HG02943 (cell line): Measurements from ENCODE around the gene EFCAB6.

Experiments used
- ATAC-seq: cut with Tn5 transposase; IDR thresholded peaks from one replicate; pipeline ENCODE4 v1.9.1; 2021; ENCODE audit warnings: mild to moderate bottlenecking, low read depth, moderate library complexity; ENCODE audit not compliant: unreplicated experiment

Gene EFCAB6

DNA sequence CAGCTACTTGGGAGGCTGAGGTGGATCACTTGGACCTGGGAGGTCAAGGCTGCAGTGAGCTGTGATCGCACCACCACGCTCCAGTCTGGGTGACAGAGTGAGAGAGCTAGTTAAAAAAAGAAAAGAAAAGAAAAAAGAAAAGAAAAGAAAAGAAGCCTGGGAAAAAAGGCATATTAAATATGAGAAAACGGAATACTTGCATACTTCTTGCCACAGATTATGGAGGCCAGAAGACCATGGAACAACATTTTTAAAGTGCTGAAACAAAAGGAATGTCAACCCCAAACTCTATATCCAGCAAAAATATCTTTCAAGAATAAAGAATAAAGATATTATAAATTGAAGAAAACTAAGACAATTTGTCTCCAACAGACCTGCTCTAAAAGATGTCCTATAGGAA, 191.9 kb downstream of the EFCAB6 start:
- ATAC-seq, result no peak

DNA sequence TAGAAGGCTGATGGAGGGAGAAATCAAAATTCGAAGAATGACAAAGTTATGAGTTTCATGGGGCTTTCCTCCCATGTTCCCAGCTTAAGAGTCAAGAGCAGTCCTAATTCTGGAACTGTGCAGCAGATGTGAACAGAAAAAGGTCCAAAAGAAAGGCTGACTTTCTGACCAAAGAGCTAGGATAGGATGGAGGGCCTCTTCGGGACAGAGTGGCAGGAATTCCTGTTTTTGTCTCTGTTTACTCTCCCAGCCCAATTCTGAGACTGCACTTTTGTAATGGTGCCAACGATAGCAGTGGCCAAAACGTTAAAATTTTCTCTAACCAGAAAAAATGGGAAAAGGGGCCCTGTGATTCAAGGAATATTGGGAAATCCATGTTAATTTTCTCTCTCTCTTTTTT, 193.6 kb downstream of the EFCAB6 start:
- ATAC-seq, result no peak

DNA sequence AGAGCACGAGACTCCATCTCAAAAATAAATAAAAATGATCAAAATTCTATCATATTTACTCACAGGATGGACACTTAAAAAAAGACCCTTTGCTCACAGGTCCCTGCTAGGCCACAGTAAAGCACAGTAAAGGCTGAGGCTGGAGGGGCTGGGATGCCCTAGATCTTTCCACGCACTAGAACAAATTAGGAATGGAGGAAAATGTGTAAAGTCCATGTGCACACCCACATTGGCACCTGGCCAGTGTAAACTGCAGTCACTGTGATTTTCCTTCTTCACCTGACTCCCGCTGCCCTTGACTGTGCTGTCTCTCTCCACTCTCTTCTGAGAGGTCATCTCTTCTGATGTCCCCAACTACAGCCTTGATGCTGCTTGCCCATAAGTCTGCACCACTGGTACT, 195.5 kb downstream of the EFCAB6 start:
- no peak for ATAC-seq

DNA sequence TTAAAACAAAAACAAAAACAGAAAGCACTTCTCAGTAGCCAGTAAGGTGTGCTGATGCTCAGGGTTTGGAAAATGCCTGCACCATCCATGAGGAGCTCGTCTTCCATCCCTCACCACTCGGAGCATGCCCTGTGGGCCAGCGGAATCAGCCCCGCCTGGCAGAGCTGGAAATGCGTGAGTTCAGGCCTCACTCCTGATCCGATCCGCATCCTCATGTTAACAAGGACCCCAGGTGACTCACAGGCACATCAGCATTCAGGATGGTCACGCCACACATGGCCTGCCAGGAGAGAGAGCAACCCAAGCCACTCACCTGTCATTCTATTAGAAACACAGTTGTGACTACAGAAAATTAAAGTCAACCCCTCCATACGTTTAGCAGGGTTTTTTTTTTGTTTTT, 211.8 kb downstream of the EFCAB6 start:
- no peak for ATAC-seq

DNA sequence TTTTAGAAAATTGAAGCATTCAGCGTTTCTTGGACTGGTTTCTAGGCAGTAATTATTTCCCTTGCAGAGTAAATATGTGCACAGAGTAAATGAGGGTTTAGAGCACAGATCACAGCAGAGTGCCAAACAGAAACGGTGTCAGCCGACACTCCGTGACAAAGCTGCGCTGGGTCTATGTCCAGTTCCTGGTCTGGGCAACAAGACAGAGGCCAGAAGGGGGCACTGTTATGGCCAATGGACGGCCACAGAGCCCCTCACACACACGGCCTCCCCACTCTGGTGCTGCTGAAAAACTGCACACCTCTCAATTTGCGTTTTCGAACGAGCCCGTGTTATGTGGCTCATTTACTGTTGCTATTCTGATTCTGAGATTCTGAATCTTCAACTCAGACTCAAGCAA, 219.6 kb downstream of the EFCAB6 start:
- ATAC-seq, result no peak

DNA sequence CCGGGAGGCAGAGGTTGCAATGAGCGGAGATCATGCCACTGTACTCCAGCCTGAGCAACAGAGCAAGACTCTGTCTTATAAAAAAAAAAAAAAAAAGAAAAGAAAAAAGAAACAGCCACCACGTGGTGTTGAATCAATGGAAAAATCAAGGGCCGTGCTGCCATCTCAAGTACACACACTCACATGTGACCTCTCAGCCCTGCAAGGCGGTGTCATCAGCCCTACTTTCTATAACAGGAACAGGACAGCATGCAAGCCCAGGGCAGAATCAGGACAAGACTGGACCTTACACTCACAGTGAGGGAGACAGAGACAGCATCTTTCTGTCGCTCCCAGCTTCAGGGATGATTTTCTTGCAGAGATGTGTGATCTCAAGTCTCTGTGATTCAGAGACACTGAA, 220.7 kb downstream of the EFCAB6 start:
- no peak for ATAC-seq

DNA sequence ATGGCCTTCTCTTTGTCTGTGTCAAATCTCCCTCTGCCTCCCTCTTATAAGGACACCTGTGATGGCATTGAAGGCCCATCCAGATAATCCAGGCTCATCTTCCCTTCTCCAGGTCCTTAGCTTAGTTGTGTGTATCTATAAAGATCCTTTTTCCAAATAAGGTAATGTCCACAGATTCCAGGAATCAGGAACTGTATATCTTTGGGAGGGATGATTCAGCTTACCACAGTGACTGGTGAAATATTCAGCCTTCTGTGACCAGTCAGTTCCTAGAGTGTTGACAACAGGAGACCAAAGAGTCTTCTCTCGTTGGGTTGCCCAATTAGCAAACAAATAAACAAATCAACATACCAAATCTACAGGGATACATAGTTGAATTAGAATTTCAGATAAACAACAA, 224.5 kb downstream of the EFCAB6 start:
- no peak for ATAC-seq

DNA sequence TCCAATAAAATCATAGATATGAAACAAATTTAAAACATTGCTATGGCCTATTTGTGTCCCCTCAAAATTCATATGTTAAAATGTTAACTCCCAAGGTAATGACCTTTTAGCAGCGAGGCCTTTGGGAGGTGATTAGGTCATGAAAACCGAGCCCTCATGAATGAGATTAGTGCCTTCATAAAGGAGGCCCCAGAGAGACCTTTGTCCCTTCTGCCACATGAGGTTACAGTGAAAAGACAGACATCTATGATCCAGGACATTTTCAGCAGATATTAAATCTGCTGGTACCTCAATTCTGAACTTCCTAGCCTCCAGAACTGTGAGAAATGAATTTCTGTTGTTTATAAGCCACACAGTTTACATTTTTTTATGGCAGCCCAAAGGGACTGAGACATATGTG, 228.6 kb downstream of the EFCAB6 start:
- ATAC-seq, result no peak

DNA sequence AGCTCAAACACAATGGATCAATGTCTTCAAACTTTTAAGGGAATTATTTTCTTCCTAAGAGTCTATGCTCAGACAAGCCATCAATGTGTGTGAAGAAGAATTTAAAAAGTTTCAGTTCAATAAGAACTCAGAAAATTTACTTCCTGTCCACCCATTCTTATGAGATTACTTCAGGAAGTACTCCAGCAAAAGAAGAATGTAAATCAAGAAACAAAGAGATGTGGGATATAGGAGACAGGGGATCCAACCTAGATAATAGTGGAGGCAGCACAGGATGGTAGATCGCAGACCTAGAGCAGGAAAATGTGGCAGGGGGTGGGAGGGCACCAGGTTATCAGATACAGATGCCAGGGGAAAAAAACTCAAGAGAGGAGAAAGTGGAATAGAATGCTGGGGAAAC, 229.7 kb downstream of the EFCAB6 start:
- no peak for ATAC-seq

DNA sequence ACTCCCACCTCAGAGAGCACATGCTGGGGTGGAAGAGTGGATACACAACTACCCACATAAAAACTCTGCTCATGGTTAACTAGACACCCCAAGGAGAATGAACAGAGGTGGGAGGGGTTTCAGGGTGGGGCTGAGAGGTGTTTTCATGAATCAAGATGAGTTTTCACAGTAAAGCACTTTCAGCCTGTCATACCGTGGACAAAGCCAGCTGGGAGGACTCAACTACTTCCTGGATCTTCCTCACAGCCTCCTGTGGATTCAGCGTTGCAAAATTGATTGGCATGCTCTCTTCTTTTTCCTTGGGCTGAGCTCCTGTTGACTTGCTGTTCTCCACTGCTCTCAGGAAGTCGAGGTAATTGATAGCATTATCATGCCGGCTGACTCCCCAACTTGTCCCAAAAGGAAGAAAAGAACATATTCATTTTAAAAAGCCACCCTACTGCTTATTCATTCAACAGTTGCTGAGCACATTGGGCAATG, 231.8 kb downstream of the EFCAB6 start:
- no peak for ATAC-seq

DNA sequence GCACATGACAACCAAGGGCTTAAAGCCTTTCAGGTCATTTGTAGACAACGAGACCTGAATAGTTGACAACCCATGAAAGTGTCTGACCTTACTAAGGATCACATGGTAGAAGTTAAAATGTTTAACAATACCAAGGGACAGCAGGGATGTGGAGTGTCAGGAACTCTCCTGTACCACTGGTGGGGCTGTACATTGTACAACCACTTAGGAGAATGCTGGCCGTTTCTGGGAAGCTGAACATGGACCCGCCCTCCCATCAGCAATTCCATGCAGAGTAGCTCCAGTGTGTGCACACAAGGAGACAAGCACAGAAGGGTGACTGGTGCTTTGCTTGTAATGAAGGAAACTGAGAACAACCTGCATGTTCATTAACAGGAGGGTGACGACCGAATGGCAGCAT, 237.4 kb downstream of the EFCAB6 start:
- ATAC-seq, result no peak

DNA sequence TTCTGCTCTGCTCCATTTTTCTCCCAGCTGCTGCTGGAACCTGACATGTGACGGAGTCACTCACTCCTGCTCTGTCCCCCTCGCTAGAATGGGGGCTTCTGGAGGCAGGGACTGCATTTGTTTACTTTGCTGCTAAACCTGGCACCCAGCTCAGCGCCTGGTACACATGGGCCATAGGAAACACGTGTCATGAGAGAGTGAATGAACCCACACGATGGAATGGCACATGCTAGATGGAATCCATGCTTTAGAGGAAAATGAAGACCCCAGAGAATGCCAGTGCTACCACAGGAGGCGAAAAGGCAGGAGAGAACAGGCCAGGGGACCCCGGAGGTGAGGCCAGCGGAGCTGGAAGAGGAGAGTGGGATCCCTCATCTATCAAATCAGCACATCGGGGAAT, 239.4 kb downstream of the EFCAB6 start:
- ATAC-seq, result no peak

DNA sequence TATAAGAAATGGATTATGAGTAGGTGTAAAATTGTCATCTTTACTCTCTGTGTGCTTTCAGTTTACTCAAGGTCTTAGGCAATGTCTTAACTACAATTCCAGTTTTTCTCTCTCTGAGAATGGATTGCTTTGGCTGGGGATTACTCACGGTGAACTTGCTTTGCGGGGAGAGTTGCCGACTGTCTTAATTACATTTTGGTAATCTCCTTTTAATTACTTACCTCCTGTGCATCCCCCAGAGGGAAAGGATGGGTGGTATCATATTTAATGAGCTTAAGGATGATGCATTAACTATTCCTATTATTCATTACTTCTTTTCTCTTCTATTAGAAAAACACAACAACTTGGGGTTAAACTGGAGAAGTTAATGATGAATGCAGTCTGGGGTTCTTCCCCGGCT, 240.9 kb downstream of the EFCAB6 start:
- no peak for ATAC-seq

DNA sequence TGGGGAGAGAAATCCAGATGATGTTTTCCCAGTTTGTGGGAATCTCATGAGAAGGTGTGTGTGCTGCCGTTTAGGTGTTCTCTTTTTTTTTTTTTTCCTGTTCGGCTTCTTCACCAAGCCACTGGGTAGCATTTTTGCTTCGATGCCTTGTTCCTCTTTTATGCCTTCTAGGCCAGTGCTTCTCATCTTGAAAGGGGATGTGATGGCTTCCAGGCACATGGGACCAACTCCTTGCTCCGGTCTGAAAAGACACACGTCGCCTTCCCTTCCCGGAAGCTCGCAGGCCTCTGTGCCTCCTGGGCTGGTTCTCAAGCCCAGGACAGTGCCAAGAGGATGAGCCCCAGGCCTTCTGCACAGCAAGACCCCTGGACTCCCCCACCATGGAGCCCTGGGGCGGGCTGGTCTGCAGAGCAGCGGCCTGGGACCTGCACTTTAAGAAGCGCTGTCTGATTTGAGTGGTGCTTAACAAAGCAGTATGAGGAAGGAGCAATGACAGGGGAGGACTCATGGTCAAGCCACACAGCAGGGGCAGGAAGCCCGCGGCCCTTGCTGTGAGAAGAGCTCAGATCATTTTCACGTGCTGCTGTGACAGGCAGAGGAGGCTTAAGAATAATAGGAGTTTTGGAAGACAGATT, 241.5 kb downstream of the EFCAB6 start:
- ATAC-seq, result no peak

DNA sequence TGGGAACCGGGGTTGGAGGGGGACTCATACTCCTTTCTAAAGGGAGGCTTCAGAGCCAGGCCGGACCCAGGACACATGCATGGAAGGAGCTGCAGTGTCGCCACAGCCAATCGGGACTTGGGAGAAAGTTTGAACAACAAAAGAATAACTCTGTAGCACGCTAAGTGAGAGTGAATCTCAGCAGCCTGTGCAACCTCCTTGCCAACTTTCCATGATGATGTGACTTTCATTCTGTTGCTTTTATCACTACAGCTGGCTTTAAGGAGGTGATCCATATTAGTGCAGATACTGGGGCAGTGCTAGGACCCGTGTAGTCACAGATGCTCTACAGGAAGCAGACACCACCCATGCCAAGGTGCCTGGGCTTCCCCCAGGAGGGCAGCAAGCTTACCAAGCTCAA, 243.0 kb downstream of the EFCAB6 start:
- ATAC-seq, result no peak

DNA sequence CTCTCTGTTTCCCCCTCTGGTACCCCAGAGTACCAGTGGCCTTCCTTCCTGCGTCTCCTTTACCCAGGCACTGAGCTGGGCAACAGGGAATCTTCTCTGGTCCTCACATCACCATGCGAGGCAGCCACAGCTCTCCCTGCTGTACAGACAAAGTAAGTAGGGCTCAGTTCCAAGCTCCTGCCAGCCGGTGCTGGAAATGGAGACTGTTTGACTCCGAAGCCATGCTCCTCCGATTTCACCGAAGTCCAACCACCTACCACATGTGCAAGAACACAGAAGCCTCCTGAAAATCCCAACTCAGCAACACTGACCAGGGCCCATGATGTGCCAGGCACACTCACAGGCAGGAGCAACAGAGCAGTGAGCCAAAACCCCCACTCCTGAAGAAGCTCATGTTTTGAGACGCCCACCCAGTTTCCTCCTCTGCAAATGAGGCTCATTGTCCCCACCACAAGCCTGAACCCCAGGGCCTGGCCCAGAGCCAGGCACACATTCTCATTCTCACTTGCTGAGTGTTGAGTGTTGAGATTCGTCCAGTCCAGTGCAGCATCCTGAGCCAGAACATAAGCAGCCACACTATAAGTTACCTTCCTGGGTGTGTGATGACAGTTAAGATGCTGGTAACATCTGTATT, 244.3 kb downstream of the EFCAB6 start:
- ATAC-seq, result no peak

DNA sequence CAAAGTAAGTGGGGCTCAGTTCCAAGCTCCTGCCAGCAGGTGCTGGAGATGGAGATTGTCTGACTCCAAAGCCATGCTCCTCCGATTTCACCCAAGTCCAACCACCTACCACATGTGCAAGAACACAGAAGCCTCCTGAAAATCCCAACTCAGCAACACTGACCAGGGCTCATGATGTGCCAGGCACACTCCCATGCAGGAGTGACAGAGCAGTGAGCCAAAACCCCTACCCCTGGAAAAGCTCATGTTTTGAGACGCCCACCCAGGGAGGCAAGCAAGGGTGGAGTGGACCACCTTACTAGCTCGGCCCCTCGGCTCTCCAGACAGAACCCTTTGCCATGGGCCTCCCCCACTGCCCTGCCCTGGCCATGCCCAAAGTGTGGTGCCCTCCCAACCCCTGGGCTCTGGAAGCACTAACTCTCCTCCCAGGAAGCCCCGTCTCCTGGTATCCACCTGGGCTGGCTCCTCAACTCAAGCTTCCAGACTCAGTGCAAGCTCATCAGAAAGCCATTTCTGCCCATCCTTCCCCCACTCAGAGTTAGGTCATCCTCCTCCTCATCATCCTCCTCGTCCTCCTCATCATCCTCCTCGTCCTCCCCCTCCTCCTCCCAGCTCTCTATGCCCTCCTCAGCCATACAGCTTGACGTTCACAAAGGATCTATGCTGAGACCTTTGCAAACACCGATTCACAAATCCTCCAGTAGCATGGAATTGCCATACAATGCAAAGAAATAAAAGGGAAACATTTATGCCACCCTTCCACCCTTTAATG, 245.4 kb downstream of the EFCAB6 start:
- no peak for ATAC-seq

DNA sequence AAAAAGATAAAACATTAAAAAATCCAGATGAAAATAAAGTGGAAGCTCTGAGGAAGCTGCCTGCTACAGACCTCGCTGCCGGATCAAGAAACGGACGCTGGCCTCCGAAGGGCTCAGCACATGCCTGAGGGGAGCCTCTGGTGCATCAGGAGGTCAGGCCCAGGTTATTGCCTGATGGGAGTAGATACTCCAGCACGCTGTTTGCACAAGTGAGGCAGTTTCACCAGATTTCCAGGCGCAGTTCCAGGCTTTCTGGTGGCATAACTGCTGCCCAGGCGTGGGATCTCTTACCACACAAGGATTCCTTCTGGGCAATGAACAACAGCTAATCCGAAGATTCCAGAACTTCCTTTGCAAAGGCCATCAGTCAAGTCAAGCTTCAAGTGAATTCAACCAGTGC, 246.1 kb downstream of the EFCAB6 start:
- ATAC-seq, result no peak

DNA sequence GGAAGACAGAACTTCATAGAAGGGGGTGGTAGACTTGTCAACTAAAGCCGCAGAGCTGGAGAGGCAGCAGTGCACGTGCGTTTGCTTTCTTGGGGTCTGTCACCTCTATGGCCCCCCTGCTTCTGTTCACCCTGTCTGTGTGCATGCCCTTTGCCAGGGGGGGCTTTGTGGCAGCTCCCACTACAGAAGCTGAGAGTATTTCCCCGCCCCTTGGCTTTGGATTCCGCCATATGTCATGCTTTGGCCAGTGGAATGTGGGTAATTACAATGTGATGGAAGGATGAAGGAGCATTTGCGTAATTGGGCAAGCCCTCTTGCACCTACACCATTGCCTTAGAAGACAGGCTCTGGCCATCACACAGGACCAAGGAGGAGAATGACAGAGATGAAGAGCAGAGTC, 247.2 kb downstream of the EFCAB6 start:
- ATAC-seq, result no peak

DNA sequence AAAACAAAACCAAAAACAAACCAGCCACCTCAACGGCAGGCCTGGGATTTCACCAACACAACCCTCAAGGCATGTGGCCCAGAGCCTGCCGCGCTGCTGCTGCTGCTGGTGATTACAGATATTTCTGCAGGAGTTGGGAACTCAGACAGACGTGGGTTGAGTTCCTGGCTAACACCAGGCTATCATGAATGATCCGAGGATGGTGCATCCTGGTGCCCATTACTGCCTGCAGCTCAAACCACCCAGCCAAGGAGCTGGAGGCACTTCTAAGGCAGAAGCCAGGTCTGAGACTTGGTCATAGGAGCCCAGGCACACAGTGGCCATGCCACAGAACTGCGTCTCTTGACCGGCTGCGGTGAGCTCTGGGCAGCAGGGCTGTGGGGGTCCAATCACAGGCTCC, 248.5 kb downstream of the EFCAB6 start:
- no peak for ATAC-seq

DNA sequence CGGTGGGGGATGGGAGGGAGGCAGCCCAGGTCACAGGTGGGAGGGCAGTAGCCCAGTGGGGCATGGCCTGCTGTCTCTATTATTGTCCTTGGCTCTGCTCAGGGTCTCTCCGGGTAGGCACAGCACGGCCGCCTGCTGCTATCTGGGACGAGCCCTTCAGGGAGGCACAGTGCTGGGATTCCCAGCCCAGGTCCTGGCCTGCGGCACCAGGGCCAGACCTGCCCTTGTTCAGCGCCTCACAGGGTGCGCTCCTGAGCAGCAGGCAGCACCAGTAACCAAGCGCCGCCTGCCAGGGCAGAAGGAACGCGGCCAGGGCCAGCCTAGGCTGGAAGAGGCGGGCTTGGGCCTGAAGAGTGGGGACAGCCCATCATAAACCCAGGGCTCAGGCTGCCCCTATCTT, 249.3 kb downstream of the EFCAB6 start:
- no peak for ATAC-seq
